ENCODE results near the gene TMEM45B.
A peak's percentile ranks its signal among the peaks of the same experiment; 100 is the strongest.
"Not testable (repeated sequence)": the region's sequence is repeated elsewhere in the genome, so short reads cannot be mapped to it uniquely, and the experiment has no call there.

Gene TMEM45B

DNA sequence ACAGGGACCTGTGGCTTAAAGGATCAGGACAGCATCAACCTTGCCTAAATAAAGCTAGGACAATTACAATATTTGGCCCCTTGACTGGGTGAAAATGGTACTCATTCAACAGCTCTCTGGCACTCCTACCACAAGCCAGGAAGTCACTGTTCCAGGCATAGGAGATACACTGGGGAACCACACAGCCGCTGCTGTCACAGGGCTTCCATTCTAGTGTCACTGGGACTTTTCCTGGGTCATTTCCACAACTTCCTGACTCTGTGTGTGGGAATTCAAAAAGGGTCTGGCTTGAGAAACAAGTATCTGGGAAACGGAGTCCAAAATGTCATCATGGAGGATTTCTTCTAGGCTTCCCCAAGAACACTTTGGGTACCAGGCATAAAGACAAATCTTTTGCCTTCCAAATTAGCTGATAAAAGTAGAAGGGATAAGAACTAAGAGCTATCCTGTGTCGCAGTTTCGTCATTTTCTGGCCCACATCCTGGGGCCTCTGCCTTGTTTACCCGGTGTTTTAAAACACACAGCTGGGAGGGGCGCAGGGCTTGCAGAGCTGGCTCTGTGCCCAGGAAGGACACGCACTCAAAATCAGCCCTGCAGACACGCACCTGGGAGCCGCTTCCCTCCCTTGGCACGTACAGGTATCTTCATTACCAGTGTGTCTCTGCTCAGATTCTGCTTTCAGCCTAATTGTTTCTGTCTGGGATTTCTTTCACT is 38.0 kb downstream of the TMEM45B start:
- no peak for DNase-seq

- no peak for DNase-seq
These were observed 38.7 kb downstream of the TMEM45B start for GRCh38 chr11:129854232-129854805.

DNA sequence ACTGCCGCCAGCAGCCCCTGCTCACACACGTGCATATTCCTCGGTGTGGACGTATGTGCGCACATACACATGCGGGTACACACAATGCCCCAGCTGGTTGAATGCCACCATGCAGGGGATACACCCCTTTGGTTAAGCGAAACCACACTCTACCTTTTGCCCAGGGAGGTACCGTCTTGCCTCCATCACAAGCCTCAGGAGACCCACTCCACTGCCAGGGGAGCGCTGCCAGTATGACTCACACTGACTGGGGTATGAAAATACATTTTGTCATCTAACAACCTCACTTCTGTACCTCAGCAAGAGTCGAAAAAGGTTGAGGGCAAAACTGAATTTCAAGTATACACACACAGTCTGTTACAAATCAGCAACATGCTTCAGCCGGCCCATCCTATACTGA is 39.4 kb downstream of the TMEM45B start:
- DNase-seq, result no peak

- no peak for DNase-seq
These were observed 40.4 kb downstream of the TMEM45B start for GRCh38 chr11:129856036-129856435.

GRCh38 chr11:129861702-129862522 is 46.3 kb downstream of the TMEM45B start:
- DNase-seq, result no peak

- DNase-seq, result no peak
These were observed 49.2 kb downstream of the TMEM45B start for GRCh38 chr11:129864811-129865210.

DNA sequence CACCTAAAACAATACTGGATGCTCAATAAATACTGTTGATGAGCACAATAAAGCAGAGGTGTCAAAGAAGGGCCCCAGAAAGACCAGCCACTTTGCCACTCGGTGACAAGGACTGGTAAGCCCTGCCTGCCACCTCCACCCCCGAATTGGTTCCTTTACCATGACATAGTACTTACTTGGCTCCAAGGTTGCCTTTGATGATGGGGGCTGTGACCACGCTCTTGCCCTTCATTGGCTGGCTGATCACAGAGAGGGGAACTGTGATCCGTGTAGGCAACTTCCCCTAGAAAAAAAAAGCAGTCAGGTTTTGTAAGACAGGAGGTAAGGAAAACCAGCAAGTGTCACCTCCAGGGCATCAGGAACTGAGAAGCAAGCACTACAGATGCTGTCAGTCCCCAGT is 50.1 kb downstream of the TMEM45B start:
- DNase-seq, result no peak

DNA sequence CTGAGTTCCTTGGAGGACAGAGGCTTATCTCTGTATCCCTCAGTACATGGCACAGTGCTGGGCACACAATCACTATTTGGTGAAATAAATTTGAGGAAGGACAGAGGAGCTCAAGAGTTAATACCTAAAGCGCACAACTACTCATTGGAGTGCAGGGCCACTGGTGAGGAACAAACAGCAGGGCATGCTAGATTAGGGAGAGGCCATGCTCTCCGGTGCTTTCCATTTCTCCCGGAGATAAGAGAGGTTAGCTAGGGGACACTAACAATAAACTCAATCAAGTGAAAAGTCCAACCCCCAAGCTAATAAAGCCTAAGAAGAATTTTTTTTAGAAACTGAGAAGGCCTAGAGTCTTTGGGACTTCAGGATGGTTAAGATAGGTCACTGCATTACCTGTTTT is 50.7 kb downstream of the TMEM45B start:
- DNase-seq, result no peak

DNA sequence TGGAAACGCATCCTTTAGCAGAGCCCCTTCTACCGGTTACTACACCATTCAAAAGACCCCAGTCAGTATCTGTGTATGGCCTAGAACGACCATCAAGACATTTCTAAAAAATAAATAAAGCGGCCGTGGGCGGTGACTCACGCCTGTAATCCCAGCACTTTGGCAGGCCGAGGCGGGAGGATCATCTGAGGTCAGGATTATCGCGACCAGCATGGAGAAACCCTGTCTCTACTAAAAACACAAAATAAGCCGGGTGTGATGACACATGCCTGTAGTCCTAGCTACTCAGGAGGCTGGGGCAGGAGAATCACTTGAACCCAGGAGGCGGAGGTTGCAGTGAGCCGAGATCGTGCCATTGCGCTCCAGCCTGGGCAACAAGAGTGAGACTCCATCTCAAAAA is 53.0 kb downstream of the TMEM45B start:
- not testable (repeated sequence) for DNase-seq

DNA sequence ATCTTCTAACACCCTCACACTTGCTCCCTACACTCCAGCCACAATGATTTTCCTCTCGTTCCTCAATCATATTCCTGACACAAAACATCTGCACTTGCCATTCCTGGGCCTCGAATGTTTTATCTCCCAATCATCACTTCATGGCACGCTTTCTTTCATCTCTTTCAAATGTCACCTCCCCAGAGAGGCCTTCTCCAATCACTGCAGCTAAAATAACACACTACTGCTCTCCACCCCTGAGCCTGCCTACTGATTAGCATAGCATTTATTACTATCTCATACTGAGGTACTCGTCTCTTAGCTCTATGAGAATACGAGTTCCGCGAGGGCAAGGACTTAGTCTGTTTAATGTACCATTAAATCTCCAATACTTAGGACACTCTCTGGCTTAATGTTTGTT is 56.3 kb downstream of the TMEM45B start:
- no peak for DNase-seq

DNA sequence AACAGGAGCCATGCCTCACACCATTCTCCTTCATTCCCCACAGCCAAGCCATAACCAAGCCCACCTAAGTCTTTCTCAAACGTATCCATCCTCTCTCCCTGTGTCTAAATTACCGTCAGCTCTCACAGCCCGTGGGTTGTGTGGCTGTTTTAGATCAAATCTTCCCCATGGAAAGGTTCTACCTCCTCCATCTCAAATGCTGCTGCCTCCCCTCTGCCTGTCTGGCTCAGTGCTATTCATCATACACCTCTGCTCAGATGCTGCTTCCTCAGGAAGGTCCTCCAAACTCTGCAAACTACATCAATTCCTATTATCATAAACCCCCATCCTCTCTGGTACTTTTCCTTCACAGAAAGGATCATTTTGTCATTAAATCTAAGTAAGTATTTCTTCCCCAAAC is 64.7 kb downstream of the TMEM45B start:
- no peak for DNase-seq

DNA sequence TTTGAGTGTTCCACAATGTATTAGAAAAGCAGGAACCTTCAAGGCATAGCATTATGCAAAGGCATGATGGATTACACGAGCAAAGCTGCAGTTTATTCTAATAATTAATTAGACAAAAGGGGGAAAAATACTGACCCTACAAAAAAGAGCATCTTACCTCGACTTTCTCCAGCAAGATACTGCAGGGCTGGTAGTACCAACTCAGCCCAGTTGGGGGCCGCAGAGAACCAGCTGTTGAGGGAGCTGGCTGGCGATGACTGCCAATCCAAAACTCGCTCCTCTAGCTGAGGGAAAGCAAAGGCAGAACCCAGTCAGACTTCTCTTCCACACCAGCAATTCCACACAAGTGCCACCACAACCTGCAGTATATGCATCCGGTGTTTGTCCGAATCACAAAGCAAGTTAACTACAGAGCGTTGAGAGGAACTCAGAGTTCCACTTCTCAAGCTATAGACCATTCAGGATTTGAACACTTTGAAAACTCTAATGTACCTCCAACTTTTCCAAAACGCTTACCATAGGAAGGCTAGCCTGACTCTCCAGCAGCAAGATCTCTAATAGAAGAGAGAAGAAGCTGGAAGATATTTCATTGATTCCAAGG is 66.0 kb downstream of the TMEM45B start:
- DNase-seq, result peak; percentile 41

- DNase-seq, result no peak
These were observed 68.9 kb downstream of the TMEM45B start for GRCh38 chr11:129884581-129884980.

- DNase-seq, result no peak
These were observed 69.7 kb downstream of the TMEM45B start for GRCh38 chr11:129885381-129885780.

- no peak for DNase-seq
These were observed 72.8 kb downstream of the TMEM45B start for GRCh38 chr11:129888451-129888850.

DNA sequence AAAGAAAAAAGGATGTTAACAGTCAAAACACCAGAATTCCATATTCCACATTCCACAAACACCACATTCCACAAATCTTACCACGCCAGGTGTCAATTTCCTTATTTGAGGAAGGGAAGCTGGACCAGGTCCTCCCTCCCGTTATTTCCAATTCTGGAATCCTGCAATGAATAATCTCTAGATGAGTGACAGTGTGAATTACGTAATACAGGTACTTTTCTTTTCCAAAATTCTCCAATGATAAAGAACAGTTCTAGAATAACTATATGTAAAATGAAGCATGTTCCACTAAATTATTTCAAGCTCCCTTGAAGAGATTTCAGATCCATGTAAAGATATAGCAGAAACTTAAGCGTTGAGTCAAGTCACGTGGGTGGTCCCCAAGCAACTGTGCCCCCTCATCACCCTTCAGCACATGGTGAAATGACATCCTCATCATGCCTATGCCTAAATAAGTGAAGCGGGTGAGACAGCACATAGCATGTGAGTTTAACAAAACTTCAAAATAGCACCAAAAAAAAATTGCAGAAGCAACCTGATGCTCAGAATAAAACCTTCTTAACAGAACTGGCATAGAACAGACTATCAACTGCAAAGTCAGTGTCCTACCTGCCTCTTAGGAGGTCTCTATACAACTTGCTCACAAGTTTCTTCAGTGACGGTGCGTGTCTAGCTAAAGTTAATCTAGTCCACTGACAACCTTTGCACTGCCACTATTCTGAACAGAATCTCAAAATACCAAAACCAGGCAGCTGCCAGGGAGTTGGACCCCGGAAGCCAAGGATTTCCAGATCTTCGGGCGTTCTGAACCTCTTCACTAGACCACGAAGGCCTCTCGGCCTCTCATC is 78.9 kb downstream of the TMEM45B start:
- peak; percentile 31 for DNase-seq

DNA sequence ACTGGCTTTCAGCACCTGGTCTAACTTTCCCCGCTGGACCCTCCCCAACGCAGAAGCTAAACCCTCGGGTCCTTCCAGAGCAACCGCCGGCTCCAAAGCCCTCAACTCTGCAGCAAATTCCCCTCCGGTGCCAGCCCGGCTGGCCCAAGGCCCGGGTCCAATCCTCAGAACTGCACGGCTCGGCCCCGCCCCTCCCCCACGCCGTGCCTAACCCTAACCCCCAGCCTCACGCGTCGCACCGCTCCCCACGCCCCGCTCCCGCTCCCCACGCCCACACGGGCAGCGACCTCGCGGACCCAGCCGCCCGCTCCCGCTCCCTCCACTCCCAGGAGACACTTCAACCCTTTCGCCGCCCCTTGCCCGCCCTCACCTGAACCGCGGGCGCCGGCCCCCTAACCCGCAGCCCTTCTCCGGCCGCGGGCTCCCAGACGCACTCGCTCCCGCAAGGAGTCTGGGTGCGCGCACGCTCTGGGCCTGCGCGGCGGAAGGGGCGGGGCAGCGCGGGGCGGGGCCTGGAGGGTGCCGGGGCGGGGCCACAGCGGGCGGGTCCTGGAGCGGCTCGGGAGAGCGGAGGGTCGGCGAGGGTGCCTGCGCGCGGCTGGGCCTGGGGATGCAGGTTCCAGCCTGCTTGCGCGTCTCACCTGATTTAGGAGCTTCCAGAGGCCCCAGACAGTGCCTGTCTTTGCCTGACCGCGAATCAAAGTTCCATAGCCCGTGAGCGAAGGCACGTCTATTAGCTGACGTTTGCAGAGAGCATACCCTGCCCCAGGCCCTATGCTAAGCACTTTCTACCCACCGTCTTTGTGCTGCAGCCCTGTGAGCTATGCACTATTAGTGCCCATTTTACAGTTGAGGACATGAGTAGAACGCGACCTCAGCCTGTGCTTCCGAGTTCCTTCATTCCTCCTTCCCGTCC is 79.7 kb downstream of the TMEM45B start, which contains the start of gene NFRKB:
Gene NFRKB (minus strand): TSS at position 453 of the 916 bp plus-strand sequence. CDS start 2,729 bp downstream, outside the sequence.
- DNase-seq, result peak; percentile 89

GRCh38 chr11:129896062-129896461 is 80.4 kb downstream of the TMEM45B start:
- DNase-seq, result peak; percentile 42

DNA sequence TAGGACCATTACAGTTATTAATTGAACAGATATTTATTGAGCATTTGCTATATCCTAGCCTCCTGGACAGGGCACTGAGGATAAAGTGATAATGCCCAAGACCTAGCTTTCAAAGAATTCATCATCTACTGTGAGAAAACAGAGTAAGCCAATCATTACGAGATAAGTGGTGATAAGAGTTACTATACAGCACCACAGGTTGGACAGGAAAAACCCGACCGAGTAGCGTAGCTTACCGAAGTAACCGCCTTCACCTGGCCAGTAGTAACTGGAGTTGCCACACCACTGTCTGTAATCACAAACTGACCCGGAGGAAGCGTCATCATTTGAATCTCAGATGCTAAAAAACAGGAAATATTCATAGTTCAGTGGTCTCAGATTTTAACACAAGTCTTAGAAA is 89.8 kb downstream of the TMEM45B start:
- DNase-seq, result no peak

Data from suppressor macrophage treated with lipopolysaccharide for 4 hours (primary cell).